ENCODE data around the gene ACACA.
"Not testable (repeated sequence)": the region's sequence is repeated elsewhere in the genome, so short reads cannot be mapped to it uniquely, and the experiment has no call there.

The ACACA gene

GRCh38 chr17:37406635-37407461, at the start of gene ACACA, which contains the start of gene TADA2A:
Gene ACACA, minus strand, starts transcription at chr17:37406836. Its CDS starts 537 bp downstream, at chr17:37406299.
Gene TADA2A, plus strand, starts transcription at chr17:37406886. Its CDS starts 4,480 bp downstream, at chr17:37411366.
- peak; percentile 79 for DNase-seq (ENCODE audit: low read depth in 2 of 2)

GRCh38 chr17:37450112-37450511, 43.5 kb upstream of the ACACA start:
- no peak for DNase-seq (ENCODE audit: low read depth in 2 of 2)

GRCh38 chr17:37447641-37448040, 41.0 kb upstream of the ACACA start:
- no peak for DNase-seq (ENCODE audit: low read depth in 2 of 2)

GRCh38 chr17:37446027-37446426, 39.4 kb upstream of the ACACA start:
- DNase-seq (ENCODE audit: low read depth in 2 of 2), result no peak

GRCh38 chr17:37441369-37442014, 34.9 kb upstream of the ACACA start:
- not testable (repeated sequence) for DNase-seq (ENCODE audit: low read depth in 2 of 2)

- no peak for DNase-seq (ENCODE audit: low read depth in 2 of 2)
Observed at GRCh38 chr17:37440424-37440823, 33.8 kb upstream of the ACACA start.

- DNase-seq (ENCODE audit: low read depth in 2 of 2), result no peak
Observed at GRCh38 chr17:37438141-37438540, 31.5 kb upstream of the ACACA start.

- no peak for DNase-seq (ENCODE audit: low read depth in 2 of 2)
Observed at GRCh38 chr17:37432671-37433070, 26.0 kb upstream of the ACACA start.

- DNase-seq (ENCODE audit: low read depth in 2 of 2), result no peak
Observed at GRCh38 chr17:37430051-37430627, 23.5 kb upstream of the ACACA start.

GRCh38 chr17:37429453-37429852, 22.8 kb upstream of the ACACA start:
- DNase-seq (ENCODE audit: low read depth in 2 of 2), result no peak

- DNase-seq (ENCODE audit: low read depth in 2 of 2), result no peak
Observed at GRCh38 chr17:37429039-37429438, 22.4 kb upstream of the ACACA start.

- DNase-seq (ENCODE audit: low read depth in 2 of 2), result no peak
Observed at GRCh38 chr17:37425268-37425667, 18.6 kb upstream of the ACACA start.

GRCh38 chr17:37422971-37423625, 16.5 kb upstream of the ACACA start:
- no peak for DNase-seq (ENCODE audit: low read depth in 2 of 2)

- DNase-seq (ENCODE audit: low read depth in 2 of 2), result no peak
Observed at GRCh38 chr17:37417852-37418251, 11.2 kb upstream of the ACACA start.

- no peak for DNase-seq (ENCODE audit: low read depth in 2 of 2)
Observed at GRCh38 chr17:37413875-37414519, 7.4 kb upstream of the ACACA start.

GRCh38 chr17:37410357-37410756, 3.7 kb upstream of the ACACA start:
- no peak for DNase-seq (ENCODE audit: low read depth in 2 of 2)

GRCh38 chr17:37408145-37408479, 1.5 kb upstream of the ACACA start:
- not testable (repeated sequence) for DNase-seq (ENCODE audit: low read depth in 2 of 2)

- DNase-seq (ENCODE audit: low read depth in 2 of 2), result no peak
Observed at GRCh38 chr17:37405955-37406634, 541 bp downstream of the ACACA start.

- not testable (repeated sequence) for DNase-seq (ENCODE audit: low read depth in 2 of 2)
Observed at GRCh38 chr17:37405522-37405921, 1.1 kb downstream of the ACACA start.

GRCh38 chr17:37400505-37400904, 6.1 kb downstream of the ACACA start:
- no peak for DNase-seq (ENCODE audit: low read depth in 2 of 2)

- no peak for DNase-seq (ENCODE audit: low read depth in 2 of 2)
Observed at GRCh38 chr17:37399265-37399803, 7.3 kb downstream of the ACACA start.
